Measurements from ENCODE around the gene CD93.

The CD93 gene

DNA sequence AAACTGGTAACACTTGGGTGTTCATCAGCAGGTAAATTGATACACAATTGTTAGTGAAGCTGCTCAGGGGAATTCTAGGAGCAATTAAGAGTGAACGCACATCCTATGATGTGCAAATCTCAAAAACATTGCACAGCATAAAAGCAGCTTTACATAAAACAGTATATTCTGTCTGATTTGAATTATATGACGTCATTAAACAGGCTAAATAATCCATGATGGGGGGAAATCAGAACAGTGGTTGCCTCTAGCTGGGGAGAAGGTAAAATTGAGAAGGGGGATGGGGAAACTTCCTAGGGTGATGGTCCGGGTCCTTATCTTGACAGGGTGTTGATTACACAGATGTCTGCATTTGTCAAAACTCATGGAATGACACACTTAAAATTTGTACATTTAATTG, 19.4 kb downstream of the CD93 start:
- no peak overlapping the region for H3K9ac ChIP-seq
- H3K4me3 ChIP-seq (ENCODE audit: low read depth, low read length): no peak overlapping the region
- no peaks in the 10 kb centered on the region for H3K79me2 ChIP-seq
- no peaks in the 10 kb centered on the region for H3K4me1 ChIP-seq
- H2AFZ ChIP-seq: no peak overlapping the region
- no peaks in the 10 kb centered on the region for H3K9me3 ChIP-seq (ENCODE audit: control insufficient read depth, low read length)
- H3K27me3 ChIP-seq (ENCODE audit: control insufficient read depth, insufficient read depth, low read length): no peaks in the 10 kb centered on the region
- H3K36me3 ChIP-seq (ENCODE audit: control insufficient read depth, insufficient read depth, low read length): no peaks in the 10 kb centered on the region
- no peak overlapping the region for H3K27ac ChIP-seq
- TF ChIP-seq, protein P1, sequence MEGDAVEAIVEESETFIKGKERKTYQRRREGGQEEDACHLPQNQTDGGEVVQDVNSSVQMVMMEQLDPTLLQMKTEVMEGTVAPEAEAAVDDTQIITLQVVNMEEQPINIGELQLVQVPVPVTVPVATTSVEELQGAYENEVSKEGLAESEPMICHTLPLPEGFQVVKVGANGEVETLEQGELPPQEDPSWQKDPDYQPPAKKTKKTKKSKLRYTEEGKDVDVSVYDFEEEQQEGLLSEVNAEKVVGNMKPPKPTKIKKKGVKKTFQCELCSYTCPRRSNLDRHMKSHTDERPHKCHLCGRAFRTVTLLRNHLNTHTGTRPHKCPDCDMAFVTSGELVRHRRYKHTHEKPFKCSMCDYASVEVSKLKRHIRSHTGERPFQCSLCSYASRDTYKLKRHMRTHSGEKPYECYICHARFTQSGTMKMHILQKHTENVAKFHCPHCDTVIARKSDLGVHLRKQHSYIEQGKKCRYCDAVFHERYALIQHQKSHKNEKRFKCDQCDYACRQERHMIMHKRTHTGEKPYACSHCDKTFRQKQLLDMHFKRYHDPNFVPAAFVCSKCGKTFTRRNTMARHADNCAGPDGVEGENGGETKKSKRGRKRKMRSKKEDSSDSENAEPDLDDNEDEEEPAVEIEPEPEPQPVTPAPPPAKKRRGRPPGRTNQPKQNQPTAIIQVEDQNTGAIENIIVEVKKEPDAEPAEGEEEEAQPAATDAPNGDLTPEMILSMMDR (IDR thresholded peaks at IDR 0.05): no peak
- no peak overlapping the region for H3K4me2 ChIP-seq (ENCODE audit: low read length)

DNA sequence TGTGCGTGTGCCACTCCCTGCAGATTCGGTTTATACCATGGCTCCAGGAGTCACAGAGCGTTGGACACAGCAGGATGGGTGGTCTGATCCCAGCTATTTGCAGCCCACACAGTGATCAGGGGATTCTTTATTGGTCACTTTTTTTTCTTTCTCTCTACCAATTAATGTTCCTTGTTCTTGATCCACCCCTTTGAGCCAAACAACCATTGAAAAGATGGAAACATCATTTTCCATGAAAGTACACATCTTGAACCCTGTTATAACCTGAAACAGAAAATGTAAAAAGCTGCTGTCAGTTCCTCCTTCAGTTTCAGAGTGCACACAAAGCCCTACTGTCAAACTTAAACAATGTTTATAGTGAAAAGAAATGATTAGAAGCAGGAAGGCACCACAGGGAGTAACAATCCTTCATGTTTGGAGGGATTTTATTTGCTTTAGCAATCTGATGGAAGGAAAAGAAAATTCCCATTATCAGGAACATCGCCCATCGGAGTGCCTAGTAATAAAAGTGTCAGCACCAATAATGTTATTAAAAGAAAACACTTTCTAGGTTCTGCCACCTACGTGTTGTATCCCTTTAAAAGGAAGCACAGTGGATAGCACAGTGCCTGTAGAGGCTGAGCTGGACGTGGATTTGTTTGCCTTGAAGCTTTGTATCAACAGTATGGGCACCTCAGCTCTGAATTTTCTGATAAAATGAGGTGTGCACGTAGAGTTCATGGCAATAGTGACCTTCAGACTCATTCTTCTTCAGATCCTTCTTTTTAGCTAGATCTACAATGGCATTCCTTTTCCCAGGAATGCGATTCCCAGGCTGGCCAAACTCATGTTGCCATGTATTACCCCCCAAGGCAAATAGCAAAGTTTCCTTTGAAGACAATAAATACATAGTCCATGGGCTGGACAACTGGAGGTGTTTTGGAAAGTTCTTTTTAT, 20.6 kb downstream of the CD93 start:
- Histone ChIP-seq H3K27me3 (ENCODE audit: control insufficient read depth, insufficient read depth, low read length) (no peaks in the 10 kb centered on the region), H3K79me2 (no peaks in the 10 kb centered on the region), H3K9ac (no peak overlapping the region), H3K9me3 (ENCODE audit: control insufficient read depth, low read length) (no peaks in the 10 kb centered on the region), H3K4me3 (ENCODE audit: low read depth, low read length) (no peak overlapping the region), H2AFZ (no peak overlapping the region), H3K4me1 (no peaks in the 10 kb centered on the region), H3K36me3 (ENCODE audit: control insufficient read depth, insufficient read depth, low read length) (no peaks in the 10 kb centered on the region), H3K27ac (no peak overlapping the region), H3K4me2 (ENCODE audit: low read length) (no peak overlapping the region)
- TF ChIP-seq, protein P1 (IDR thresholded peaks at IDR 0.05): no peak

DNA sequence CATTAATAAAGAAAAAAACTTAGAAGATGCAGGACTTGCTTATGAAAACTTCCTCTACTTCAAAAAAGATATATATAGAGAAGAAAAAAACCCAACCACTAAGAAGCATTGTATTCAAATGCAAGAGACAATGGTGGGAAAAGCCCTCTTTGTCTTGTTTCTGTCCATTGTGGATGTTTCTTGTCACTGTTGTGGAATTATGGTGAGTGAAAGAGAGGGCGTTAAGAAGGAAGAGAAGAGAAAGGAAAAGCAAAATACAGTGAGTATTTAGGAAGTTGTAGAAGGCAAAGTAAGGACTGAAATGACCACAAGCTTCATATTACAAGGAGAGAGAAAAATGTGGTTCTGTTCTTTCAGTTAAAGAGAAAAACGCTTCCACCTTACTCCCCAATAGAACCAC, 22.5 kb downstream of the CD93 start:
- no peaks in the 10 kb centered on the region for H3K9me3 ChIP-seq (ENCODE audit: control insufficient read depth, low read length)
- H3K27ac ChIP-seq: no peak overlapping the region
- H3K4me3 ChIP-seq (ENCODE audit: low read depth, low read length): no peak overlapping the region
- no peaks in the 10 kb centered on the region for H3K36me3 ChIP-seq (ENCODE audit: control insufficient read depth, insufficient read depth, low read length)
- H3K4me2 ChIP-seq (ENCODE audit: low read length): no peak overlapping the region
- H2AFZ ChIP-seq: no peak overlapping the region
- H3K79me2 ChIP-seq: no peaks in the 10 kb centered on the region
- no peak overlapping the region for H3K9ac ChIP-seq
- H3K4me1 ChIP-seq: no peaks in the 10 kb centered on the region
- no peaks in the 10 kb centered on the region for H3K27me3 ChIP-seq (ENCODE audit: control insufficient read depth, insufficient read depth, low read length)
- TF ChIP-seq, protein P1 (IDR thresholded peaks at IDR 0.05): no peak

DNA sequence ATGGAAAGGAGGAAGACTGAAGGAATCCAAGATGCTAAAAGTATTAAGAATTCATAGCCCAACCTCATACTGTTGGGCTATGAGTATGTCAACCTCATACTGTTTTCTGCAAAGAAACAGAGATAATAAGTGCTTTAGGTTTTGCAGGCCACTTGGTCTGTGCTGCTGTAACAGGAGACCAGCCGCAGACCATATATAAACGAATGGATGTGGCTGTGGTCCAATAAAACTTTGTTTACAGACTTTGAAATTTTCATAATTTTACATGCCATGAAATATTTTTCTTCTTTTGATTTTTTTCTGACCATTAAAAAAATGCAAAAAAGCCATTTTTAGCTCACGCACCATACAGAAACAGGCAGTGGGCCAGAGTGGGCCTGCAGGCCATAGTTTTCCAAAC, 23.0 kb downstream of the CD93 start:
- Histone ChIP-seq H3K4me3 (ENCODE audit: low read depth, low read length) (no peak overlapping the region), H3K36me3 (ENCODE audit: control insufficient read depth, insufficient read depth, low read length) (no peaks in the 10 kb centered on the region), H3K9me3 (ENCODE audit: control insufficient read depth, low read length) (no peaks in the 10 kb centered on the region), H3K4me1 (no peaks in the 10 kb centered on the region), H3K27ac (no peak overlapping the region), H3K9ac (no peak overlapping the region), H3K4me2 (ENCODE audit: low read length) (no peak overlapping the region), H3K79me2 (no peaks in the 10 kb centered on the region), H2AFZ (no peak overlapping the region), H3K27me3 (ENCODE audit: control insufficient read depth, insufficient read depth, low read length) (no peaks in the 10 kb centered on the region)
- TF ChIP-seq, protein P1 (IDR thresholded peaks at IDR 0.05): no peak

DNA sequence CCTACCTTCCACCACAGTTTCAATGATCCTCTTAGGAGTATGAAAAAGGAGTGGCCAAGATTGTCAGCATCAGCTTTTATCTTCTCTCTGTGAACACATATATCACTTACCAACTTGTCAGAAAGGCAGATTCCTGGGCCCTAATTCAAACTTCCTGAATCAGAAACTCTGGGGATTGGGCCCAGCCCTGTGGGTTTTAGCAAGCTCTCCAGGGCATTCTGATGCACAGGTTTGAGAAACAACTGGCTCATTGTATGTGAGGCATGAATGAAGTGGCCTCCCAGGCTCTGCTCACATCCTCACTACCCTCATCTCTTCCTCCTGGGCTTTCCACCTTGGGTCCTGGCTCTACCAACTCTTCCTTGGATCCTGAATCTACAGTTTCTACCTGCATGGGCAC, 23.5 kb downstream of the CD93 start:
- Histone ChIP-seq H3K4me1 (no peaks in the 10 kb centered on the region), H3K27me3 (ENCODE audit: control insufficient read depth, insufficient read depth, low read length) (no peaks in the 10 kb centered on the region), H3K4me2 (ENCODE audit: low read length) (no peak overlapping the region), H3K27ac (no peak overlapping the region), H3K4me3 (ENCODE audit: low read depth, low read length) (no peak overlapping the region), H3K79me2 (no peaks in the 10 kb centered on the region), H2AFZ (no peak overlapping the region), H3K9me3 (ENCODE audit: control insufficient read depth, low read length) (no peaks in the 10 kb centered on the region), H3K9ac (no peak overlapping the region), H3K36me3 (ENCODE audit: control insufficient read depth, insufficient read depth, low read length) (no peaks in the 10 kb centered on the region)
- TF ChIP-seq, protein P1 (IDR thresholded peaks at IDR 0.05): no peak
